ENCODE data around the gene ENPP5.
A peak's percentile ranks its signal among the peaks of the same experiment; 100 is the strongest.

The ENPP5 gene

DNA sequence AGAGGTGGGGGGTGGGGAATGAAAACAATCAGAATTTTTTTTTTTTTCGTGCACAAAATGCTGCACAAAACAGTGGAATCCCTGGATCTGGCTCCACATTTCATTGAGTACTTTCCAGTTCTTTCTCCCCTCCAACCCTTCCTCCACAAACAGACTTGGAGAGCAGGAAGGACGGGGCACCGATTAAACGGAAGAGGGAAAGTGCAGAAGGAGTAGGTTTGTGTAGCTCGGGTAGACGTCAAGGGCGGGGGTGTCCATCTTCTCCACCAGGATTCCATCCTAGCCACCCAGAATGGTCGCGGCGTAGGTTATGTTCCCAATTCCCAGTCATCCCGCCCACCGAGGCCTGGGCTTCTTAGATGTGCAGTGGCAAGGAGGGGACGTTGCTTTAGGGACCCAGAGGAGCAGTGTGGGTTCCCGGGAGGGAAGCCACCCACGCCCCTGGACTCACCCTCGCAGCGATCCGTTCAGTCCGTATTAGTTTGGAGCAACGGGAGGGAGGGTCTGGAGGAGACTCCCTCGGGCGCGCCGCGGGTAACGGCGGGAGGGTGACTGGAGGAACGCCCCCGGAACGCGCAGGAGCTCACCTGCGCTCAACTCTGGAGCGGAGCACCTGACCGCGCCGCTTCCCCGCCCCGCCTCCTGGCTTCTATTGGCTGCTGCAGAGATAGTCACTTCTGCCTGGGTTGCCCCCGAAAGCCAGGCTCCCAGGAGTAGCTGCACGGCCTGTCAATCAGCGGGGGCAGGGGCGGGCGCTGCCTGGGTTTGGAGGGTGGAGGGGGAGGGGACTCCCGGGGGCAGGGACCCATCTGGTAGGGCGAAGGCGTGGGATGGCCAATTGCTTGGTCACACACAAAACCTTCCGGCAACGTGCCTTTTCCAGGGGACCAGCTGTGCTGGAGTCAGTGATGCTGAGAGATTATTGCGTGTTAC is at the start of gene ENPP5:
ENPP5 (minus strand) TSS at position 624 of the 933 bp plus-strand sequence. CDS start 2,718 bp downstream, outside the sequence.
- no peak for DNase-seq (ENCODE audit: low read depth in 2 of 2)

DNA sequence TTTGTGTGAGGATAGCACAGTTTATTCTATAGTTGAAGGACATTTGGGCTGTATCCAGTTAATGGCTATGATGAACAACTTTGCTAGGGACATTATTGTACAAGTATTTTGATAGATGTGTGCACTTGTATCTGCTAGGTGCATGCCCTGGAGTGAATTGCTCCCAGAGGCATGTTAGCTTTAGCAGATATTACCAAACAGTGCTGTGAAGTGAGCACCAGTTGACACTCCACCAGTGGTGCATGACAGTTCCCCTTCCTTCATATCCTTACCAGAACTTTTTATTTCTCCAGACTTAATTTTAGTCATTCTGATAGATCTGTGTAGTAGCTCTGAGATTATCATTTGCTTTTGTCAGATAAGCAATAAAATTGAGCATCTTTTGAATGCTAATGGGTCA is 48.9 kb upstream of the ENPP5 start:
- DNase-seq (ENCODE audit: low read depth in 2 of 2): no peak

GRCh38 chr6:46218457-46218856 is 47.7 kb upstream of the ENPP5 start:
- DNase-seq (ENCODE audit: low read depth in 2 of 2): no peak

- DNase-seq (ENCODE audit: low read depth in 2 of 2): no peak
These were observed 46.9 kb upstream of the ENPP5 start for GRCh38 chr6:46217671-46218131.

GRCh38 chr6:46216879-46217278 is 46.1 kb upstream of the ENPP5 start:
- no peak for DNase-seq (ENCODE audit: low read depth in 2 of 2)

GRCh38 chr6:46215777-46216176 is 45.0 kb upstream of the ENPP5 start:
- no peak for DNase-seq (ENCODE audit: low read depth in 2 of 2)

DNA sequence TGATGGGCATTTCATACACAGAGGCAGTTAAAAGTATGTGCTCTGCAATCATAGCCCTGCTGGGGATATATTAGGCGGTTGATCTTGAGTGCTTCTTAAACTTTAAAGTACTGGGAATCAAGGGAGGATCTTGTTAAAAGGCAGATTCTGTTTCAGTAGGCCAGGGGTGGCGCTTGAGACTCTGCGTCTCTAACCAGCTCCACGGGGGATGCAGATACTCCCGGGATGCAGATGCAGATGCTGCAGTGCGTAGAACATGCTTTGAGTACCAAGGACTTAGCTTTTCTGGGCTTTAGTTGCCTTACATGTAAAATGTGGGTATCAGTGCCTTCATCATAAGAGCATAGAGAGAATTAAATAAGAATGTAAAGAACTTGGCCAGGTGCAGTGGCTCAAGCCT is 44.4 kb upstream of the ENPP5 start:
- no peak for DNase-seq (ENCODE audit: low read depth in 2 of 2)

DNA sequence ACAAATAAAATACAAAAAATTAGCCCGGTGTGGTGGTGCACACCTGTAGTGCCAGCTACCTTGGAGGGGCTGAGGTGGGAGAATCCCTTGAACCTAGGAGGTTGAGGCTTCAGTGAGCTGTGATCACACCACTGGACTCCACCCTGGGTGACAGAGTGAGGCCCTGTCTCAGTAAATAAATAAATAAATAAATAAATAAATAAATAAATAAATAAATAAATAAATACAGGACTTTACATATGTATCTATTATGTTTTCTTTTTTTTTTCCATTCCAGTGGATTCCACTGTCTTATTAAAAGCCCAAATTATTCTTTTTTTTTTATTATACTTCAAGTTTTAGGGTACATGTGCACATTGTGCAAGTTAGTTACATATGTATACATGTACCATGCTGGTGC is 41.1 kb upstream of the ENPP5 start:
- no peak for DNase-seq (ENCODE audit: low read depth in 2 of 2)

- no peak for DNase-seq (ENCODE audit: low read depth in 2 of 2)
These were observed 39.5 kb upstream of the ENPP5 start for GRCh38 chr6:46210294-46210693.

GRCh38 chr6:46208303-46208702 is 37.5 kb upstream of the ENPP5 start:
- no peak for DNase-seq (ENCODE audit: low read depth in 2 of 2)

- DNase-seq (ENCODE audit: low read depth in 2 of 2): no peak
These were observed 36.4 kb upstream of the ENPP5 start for GRCh38 chr6:46207174-46207573.

DNA sequence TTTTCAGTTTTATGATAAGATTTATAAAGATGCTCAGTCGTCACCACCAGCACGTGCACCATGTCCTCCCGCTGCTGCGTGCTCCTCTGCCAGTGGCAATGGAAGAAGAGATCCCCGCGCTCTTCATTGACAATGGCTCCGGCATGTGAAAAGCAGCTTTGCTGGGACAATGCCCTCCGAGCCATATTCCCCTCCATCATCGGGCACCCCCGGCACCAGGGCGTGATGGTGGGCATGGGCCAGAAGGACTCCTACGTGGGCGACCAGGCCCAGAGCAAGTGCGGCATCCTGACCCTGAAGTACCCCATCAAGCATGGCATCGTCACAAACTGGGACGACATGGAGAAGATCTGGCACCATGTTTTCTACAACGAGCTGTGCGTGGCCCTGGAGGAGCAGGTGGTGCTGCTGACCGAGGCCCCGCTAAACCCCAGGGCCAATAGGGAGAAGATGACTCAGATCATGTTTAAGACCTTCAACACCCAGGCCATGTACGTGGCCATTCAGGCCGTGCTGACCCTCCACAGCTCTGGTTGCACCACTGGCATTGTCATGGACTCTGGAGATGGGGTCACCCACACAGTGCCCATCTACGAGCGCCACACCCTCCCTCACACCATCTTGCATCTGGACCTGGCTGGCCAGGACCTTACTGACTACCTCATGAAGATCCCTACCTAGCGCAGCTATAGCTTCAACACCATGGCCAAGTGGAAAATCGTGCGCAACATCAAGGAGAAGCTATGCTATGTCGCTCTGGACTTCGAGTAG is 34.3 kb upstream of the ENPP5 start:
- no peak for DNase-seq (ENCODE audit: low read depth in 2 of 2)

- no peak for DNase-seq (ENCODE audit: low read depth in 2 of 2)
These were observed 32.8 kb upstream of the ENPP5 start for GRCh38 chr6:46203391-46204177.

- DNase-seq (ENCODE audit: low read depth in 2 of 2): no peak
These were observed 30.9 kb upstream of the ENPP5 start for GRCh38 chr6:46201702-46202101.

DNA sequence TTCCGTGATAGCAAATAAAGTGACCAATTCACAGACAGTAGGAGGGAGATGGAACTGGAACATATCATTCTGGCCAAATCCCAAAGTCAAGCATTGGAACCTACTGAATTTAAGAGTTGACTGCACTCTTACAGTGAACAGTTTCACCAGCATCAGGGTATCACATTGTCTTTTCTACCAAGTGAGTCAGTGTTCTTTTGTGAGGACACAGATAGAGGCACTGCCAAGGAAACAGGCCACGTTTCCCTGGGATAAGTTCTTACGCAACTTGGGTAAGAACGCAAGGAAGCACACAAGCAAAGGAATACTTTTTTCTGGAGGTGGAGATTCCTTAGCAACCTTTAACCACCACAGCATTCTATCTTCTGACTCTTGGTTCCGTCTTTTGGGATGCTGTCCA is 28.6 kb upstream of the ENPP5 start:
- no peak for DNase-seq (ENCODE audit: low read depth in 2 of 2)

GRCh38 chr6:46191961-46192360 is 21.2 kb upstream of the ENPP5 start:
- peak; percentile 64 to 65 for DNase-seq (ENCODE audit: low read depth in 2 of 2)

DNA sequence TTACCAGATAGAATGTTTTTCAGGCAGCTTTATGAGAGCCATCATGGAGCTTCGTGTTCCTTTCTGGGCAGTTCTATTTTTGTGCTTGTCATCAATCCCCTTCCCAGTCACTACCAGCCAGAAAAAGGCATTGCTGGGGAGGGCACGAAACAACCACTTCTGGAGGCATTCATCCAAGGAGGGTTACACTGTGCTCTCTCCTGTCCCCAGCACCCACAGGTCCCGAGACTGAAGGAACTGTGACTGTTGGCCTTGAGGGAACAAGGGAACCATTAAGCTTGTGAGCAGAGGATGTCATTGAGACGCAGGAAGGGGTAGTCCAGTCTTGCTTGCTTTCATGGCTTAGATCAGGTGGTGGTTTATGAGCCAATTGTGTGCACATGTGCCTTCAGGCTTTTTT is 20.1 kb upstream of the ENPP5 start:
- DNase-seq (ENCODE audit: low read depth in 2 of 2): no peak

DNA sequence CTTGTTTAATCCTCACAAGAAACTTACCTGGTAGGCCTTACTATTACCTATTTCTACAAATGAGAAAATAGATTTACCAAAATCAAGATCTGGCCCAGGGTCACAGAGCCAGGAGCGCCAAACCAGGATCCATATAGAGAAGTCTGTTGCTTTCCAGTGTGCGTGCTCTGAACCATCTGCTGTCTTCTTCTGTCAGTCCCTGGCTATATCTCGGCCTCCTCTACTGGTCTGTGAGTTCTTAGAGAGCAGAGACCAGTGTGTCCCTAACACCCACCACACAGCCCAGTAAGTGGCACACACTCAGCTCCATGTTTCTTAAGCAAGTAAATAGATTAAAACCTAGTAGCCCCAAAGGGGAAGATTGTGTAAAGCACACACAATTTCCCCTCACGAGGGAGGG is 18.9 kb upstream of the ENPP5 start:
- DNase-seq (ENCODE audit: low read depth in 2 of 2): no peak

- no peak for DNase-seq (ENCODE audit: low read depth in 2 of 2)
These were observed 15.8 kb upstream of the ENPP5 start for GRCh38 chr6:46186583-46186982.

GRCh38 chr6:46184114-46184513 is 13.3 kb upstream of the ENPP5 start:
- peak; percentile 86 to 88 for DNase-seq (ENCODE audit: low read depth in 2 of 2)

GRCh38 chr6:46175976-46176375 is 5.2 kb upstream of the ENPP5 start:
- DNase-seq (ENCODE audit: low read depth in 2 of 2): no peak

GRCh38 chr6:46175446-46175845 is 4.7 kb upstream of the ENPP5 start:
- DNase-seq (ENCODE audit: low read depth in 2 of 2): no peak
